Activated T-cell treated with anti-CD3 and anti-CD28 coated beads, Interleukin-2, amount 50 U/mL, for 72 hours (primary cell): ENCODE data around the gene ZNF143. TPM values are rescaled to one million over a fixed set of nuclear protein-coding genes. Genes with fewer than 3 reads are reported as not detected.
"Not testable (repeated sequence)": the region's sequence is repeated elsewhere in the genome, so short reads cannot be mapped to it uniquely, and the experiment has no call there.

ENCODE experiments used
- ATAC-seq, 2 donors: fragments of 150-1000 bp; cut with Tn5 transposase; replicated peaks in 1 of 2; 2 replicates each; pipeline ENCODE4 v1.10.0; 2021; ENCODE audit warnings: moderate library complexity in 2 of 2, mild to moderate bottlenecking in 1 of 2
- DNase-seq, 2 donors: peaks; one replicate each; pipeline ENCODE4 v3.0.0; 2021 to 2022; ENCODE audit warnings: mixed read lengths in 1 of 2
- H3K27ac Mint-ChIP-seq: one replicate; pipeline ENCODE4 v1.8.0; 2022; ENCODE audit warnings: mild to moderate bottlenecking, moderate library complexity, mixed read lengths
- H3K27me3 Mint-ChIP-seq: one replicate; pipeline ENCODE4 v1.8.0; 2022; ENCODE audit warnings: low read depth, mixed read lengths
- H3K36me3 Mint-ChIP-seq, 2 donors: one replicate each; pipeline ENCODE4 v1.8.0; 2022; ENCODE audit warnings: mixed read lengths in 2 of 2, mild to moderate bottlenecking in 1 of 2; ENCODE audit not compliant: insufficient read depth in 2 of 2
- H3K4me1 Mint-ChIP-seq: one replicate; pipeline ENCODE4 v1.8.0; 2022; ENCODE audit warnings: low read depth, mixed read lengths
- H3K4me3 Mint-ChIP-seq, 2 donors: one replicate each; pipeline ENCODE4 v1.8.0; 2022; ENCODE audit warnings: mild to moderate bottlenecking in 2 of 2, mixed read lengths in 2 of 2, moderate library complexity in 2 of 2
- H3K9me3 Mint-ChIP-seq, 2 donors: one replicate each; pipeline ENCODE4 v1.8.0; 2022; ENCODE audit warnings: mixed read lengths in 2 of 2
- total RNA-seq, 2 donors: library from RNA; stranded (reverse); gene quantifications; one replicate each; pipeline ENCODE4 v1.2.3, GENCODE V29; 2022

Gene ZNF143
- total RNA-seq, 2 donors from 2014 or later, result 21.8 to 29.1 TPM

GRCh38 chr11:9512370-9513019 lies 51.7 kb downstream of the ZNF143 start:
- peaks cover 0 to 16% of the 10 kb centered on the region in 2 donors for H3K36me3 Mint-ChIP-seq
- ATAC-seq, result no peak
- H3K27me3 Mint-ChIP-seq, result no peaks in the 10 kb centered on the region
- H3K4me1 Mint-ChIP-seq, result no peaks in the 10 kb centered on the region
- no peak overlapping the region for H3K4me3 Mint-ChIP-seq
- H3K9me3 Mint-ChIP-seq, result no peaks in the 10 kb centered on the region
- no peak for DNase-seq
- no peak overlapping the region for H3K27ac Mint-ChIP-seq

DNA sequence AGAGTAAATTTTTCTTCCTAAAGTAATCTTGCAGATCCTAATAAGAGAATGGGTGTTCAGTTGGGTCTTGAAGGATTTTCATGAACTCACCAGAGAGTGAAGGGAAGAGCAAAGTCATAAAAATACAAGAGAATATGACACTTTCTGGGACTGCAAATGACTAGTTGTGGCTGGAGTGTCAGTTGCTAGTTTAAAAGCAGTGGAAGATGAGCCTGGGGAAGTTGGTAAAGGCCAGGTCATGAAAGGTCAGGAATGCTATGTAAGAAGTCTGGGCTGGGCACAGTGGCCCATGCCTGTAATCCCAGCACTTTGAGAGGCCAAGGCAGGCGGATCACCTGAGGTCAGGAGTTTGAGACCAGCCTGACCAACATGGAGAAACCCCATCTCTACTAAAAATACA lies 53.8 kb downstream of the ZNF143 start:
- DNase-seq, H3K9me3 Mint-ChIP-seq, H3K4me3 Mint-ChIP-seq, H3K4me1 Mint-ChIP-seq, ATAC-seq, H3K27me3 Mint-ChIP-seq: not testable (repeated sequence)
- Mint-ChIP-seq H3K36me3 (peaks cover 0 to 12% of the 10 kb centered on the region in 2 donors), H3K27ac (peak overlapping the region; percentile 16)

DNA sequence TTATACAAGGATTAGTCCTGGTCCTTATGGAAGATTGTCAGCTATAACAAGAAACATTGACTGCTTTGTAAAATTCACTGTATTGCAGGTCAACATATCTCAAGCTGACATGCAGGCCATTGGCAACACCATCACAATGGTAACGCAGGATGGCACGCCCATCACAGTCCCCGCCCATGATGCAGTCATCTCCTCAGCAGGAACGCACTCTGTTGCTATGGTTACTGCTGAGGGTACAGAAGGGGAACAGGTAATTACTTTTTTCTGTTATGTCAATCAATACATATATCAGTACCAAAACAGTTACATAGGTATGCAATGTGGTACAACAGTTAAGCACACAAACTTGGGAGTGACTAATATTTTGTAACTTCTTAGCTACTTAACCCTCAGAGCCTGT lies 55.3 kb downstream of the ZNF143 start:
- H3K27me3 Mint-ChIP-seq, result no peaks in the 10 kb centered on the region
- no peak overlapping the region for H3K27ac Mint-ChIP-seq
- H3K36me3 Mint-ChIP-seq, result peaks cover 0 to 12% of the 10 kb centered on the region in 2 donors
- H3K4me1 Mint-ChIP-seq, result no peaks in the 10 kb centered on the region
- H3K9me3 Mint-ChIP-seq, result no peaks in the 10 kb centered on the region
- ATAC-seq (no peak), DNase-seq (no peak)
- no peak overlapping the region for H3K4me3 Mint-ChIP-seq

DNA sequence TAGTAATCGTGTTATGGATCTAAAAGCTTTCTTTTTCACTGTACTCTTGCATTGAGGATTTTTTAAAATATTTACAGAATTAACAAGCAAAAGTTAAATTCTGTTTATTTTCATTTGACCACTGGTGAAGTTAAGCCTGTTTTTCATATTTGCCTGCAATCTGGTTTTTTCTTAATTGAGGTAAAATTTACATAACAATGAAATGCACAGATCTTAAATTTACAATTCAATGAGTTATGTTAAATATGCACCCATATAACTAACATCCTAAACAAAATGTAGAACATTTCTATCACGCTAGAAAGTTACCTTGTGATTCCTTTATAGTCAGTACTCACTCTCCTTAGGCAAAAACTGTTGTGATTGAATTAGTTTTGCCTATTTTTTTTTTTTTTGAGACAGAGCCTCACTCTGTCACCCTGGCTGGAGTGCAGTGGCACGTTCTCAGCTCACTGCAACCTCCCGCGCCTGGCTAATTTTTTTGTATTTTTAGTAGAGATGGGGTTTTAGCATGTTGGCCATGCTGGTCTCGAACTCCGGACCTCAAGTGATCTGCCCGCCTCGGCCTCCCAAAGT lies 58.1 kb downstream of the ZNF143 start:
- H3K27ac Mint-ChIP-seq, result no peak overlapping the region
- H3K4me3 Mint-ChIP-seq, result no peak overlapping the region
- DNase-seq (no peak), ATAC-seq (no peak)
- no peaks in the 10 kb centered on the region for H3K4me1 Mint-ChIP-seq
- peaks cover 0 to 7% of the 10 kb centered on the region in 2 donors for H3K36me3 Mint-ChIP-seq
- no peaks in the 10 kb centered on the region for H3K27me3 Mint-ChIP-seq
- H3K9me3 Mint-ChIP-seq, result no peaks in the 10 kb centered on the region

- no peak for ATAC-seq
- peaks cover 0 to 1% of the 10 kb centered on the region in 2 donors for H3K36me3 Mint-ChIP-seq
- no peaks in the 10 kb centered on the region for H3K27me3 Mint-ChIP-seq
- no peak for DNase-seq
- no peaks in the 10 kb centered on the region for H3K9me3 Mint-ChIP-seq
- H3K27ac Mint-ChIP-seq, result no peak overlapping the region
- no peak overlapping the region for H3K4me3 Mint-ChIP-seq
- no peaks in the 10 kb centered on the region for H3K4me1 Mint-ChIP-seq
Observed at GRCh38 chr11:9524001-9524400, 63.2 kb downstream of the ZNF143 start.

GRCh38 chr11:9525116-9525515 lies 64.3 kb downstream of the ZNF143 start:
- no peak overlapping the region for H3K4me3 Mint-ChIP-seq

DNA sequence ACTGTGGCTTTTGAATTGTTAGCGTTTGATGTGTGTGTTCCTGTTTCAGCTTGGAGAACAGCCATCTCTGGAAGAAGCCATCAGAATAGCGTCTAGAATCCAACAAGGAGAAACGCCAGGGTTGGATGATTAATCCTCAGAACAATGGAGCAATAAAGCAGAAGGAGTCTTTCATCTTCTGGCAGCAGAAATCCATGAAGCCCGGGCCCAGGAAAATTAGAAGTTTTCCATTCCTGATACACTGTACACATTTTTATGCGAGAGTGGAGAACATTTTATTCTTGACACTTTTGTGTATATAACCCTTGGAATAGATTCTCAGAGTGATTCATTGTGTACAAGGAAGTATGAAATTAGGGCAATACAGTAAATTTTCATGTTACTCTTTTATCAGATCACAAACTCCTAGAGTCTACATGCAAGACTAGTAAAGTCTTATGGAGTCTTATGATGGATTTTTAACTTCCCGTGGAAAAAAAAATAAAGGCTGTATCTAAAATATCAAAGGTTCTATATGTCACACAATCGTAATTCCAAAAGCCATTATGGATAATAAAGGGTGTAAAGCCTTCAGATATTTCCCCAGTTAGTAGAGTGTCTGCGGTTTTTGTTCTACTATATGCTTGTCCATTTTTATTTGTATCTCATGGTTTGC lies 66.8 kb downstream of the ZNF143 start:
- DNase-seq (no peak), ATAC-seq (no peak)
- Mint-ChIP-seq H3K4me1 (no peaks in the 10 kb centered on the region), H3K27ac (no peak overlapping the region), H3K9me3 (no peaks in the 10 kb centered on the region), H3K36me3 (peaks cover 0 to 1% of the 10 kb centered on the region in 2 donors), H3K27me3 (no peaks in the 10 kb centered on the region), H3K4me3 (no peak overlapping the region)

More at GRCh38 chr11:9525116-9525515, 64.3 kb downstream of the ZNF143 start:
- no peaks in the 10 kb centered on the region for H3K4me1 Mint-ChIP-seq
- no peaks in the 10 kb centered on the region for H3K9me3 Mint-ChIP-seq
- ATAC-seq (no peak), DNase-seq (no peak)
- H3K27me3 Mint-ChIP-seq, result no peaks in the 10 kb centered on the region
- peaks cover 0 to 1% of the 10 kb centered on the region in 2 donors for H3K36me3 Mint-ChIP-seq
- H3K27ac Mint-ChIP-seq, result no peak overlapping the region

GRCh38 chr11:9528136-9528501 lies 67.3 kb downstream of the ZNF143 start:
- no peaks in the 10 kb centered on the region for H3K27me3 Mint-ChIP-seq
- no peak overlapping the region for H3K27ac Mint-ChIP-seq
- no peak for ATAC-seq
- H3K36me3 Mint-ChIP-seq, result peaks cover 0 to 1% of the 10 kb centered on the region in 2 donors
- H3K4me1 Mint-ChIP-seq, result no peaks in the 10 kb centered on the region
- no peak for DNase-seq
- no peak overlapping the region for H3K4me3 Mint-ChIP-seq
- no peaks in the 10 kb centered on the region for H3K9me3 Mint-ChIP-seq

- DNase-seq, result no peak
- no peak for ATAC-seq
- H3K4me1 Mint-ChIP-seq, result no peaks in the 10 kb centered on the region
- H3K9me3 Mint-ChIP-seq, result no peaks in the 10 kb centered on the region
- no peak overlapping the region for H3K4me3 Mint-ChIP-seq
- no peaks in the 10 kb centered on the region for H3K27me3 Mint-ChIP-seq
- no peak overlapping the region for H3K27ac Mint-ChIP-seq
- peaks cover 0 to 1% of the 10 kb centered on the region in 2 donors for H3K36me3 Mint-ChIP-seq
Observed at GRCh38 chr11:9528573-9529333, 67.9 kb downstream of the ZNF143 start.

DNA sequence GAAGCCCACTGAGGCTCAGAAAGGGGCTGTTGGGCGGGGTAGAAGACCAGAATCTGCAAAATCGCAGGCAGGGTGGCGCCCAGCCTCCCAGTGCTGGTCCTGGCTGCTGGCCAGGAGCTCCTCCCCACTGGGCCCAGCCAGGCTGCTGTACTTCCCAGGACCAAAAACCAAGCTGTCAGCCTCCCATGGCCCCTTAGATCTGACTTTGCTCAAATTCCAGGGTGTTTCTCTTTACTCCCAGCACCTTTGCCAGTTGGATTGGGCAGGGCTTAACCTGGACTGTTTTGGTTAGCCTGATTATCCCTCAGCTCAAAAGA lies 68.5 kb downstream of the ZNF143 start:
- H3K9me3 Mint-ChIP-seq, result no peaks in the 10 kb centered on the region
- H3K27me3 Mint-ChIP-seq, result no peaks in the 10 kb centered on the region
- H3K27ac Mint-ChIP-seq, result no peak overlapping the region
- DNase-seq (no peak), ATAC-seq (no peak)
- H3K4me3 Mint-ChIP-seq, result no peak overlapping the region
- H3K4me1 Mint-ChIP-seq, result no peaks in the 10 kb centered on the region
- peaks cover 0 to 1% of the 10 kb centered on the region in 2 donors for H3K36me3 Mint-ChIP-seq

- no peaks in the 10 kb centered on the region for H3K4me1 Mint-ChIP-seq
- H3K27me3 Mint-ChIP-seq, result no peaks in the 10 kb centered on the region
- DNase-seq (no peak), ATAC-seq (no peak)
- H3K4me3 Mint-ChIP-seq, result no peak overlapping the region
- H3K36me3 Mint-ChIP-seq, result peaks cover 0 to 1% of the 10 kb centered on the region in 2 donors
- H3K9me3 Mint-ChIP-seq, result no peaks in the 10 kb centered on the region
- H3K27ac Mint-ChIP-seq, result no peak overlapping the region
Observed at GRCh38 chr11:9530020-9530621, 69.3 kb downstream of the ZNF143 start.

DNA sequence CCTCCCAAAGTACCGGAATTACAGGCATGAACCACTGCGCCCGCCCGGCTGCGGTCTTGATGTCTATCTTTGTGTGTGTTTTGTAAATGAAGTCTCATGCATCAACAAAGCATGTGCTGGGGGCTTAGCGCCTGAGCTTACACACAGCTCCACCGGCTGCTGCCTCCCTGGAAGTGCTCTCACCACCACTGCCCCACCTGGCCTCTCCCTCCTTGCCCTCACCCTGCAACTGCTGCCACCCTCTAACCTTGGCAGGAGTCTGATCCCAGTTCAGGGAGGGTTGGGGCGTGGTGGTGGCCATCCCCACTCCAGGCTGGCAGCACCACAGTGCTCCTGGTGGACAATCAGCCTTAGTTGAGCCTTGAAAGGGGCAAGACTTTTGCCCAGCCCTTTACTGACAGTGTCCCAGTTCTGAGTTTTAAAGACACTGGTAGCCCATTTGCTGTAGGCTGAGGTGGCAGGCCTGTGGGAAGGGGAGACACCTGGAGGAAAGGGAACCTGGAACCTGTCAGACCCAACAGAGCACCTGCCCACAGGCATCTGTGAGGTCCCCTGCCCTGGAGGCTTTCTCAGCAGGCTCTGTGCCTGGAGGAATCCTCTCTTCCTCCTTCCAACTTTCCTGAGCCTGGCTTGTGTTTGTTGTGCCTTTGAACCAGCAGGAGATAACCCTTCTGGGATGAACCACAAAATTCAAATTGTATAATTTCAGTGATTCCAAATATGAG lies 70.3 kb downstream of the ZNF143 start:
- ATAC-seq (no peak), DNase-seq (no peak)
- Mint-ChIP-seq H3K4me1 (no peaks in the 10 kb centered on the region), H3K27me3 (no peaks in the 10 kb centered on the region), H3K36me3 (no peaks in the 10 kb centered on the region), H3K27ac (no peak overlapping the region), H3K4me3 (no peak overlapping the region), H3K9me3 (no peaks in the 10 kb centered on the region)
